HG03558 (cell line): ENCODE results near the gene IFNAR1.
"Not testable (repeated sequence)": the region's sequence is repeated elsewhere in the genome, so short reads cannot be mapped to it uniquely, and the experiment has no call there.

ENCODE experiments used
- ATAC-seq: cut with Tn5 transposase; IDR thresholded peaks from one replicate; pipeline ENCODE4 v1.9.1; 2021; ENCODE audit warnings: moderate number of reproducible peaks; ENCODE audit not compliant: unreplicated experiment; ENCODE audit errors: extremely low read depth

IFNAR1 gene

DNA sequence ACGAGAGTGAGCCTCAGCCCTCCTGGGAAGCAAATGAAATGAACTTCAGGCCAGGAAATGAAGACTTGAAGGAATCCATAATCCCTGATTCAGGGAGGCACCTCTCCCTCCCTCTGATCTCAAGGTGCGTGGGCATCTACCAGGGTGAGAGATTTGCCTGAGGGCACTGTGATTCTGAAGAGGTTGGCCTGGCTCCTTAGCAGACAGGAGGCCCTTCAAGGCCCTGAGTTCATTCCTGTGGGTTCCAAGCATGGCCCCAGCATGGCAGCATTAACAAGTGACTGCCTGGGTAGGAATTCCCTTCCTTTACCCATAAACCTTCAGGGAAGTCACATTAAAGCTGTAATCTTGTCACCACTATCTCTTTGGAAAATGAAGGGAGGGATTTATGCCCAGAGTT, 48.7 kb downstream of the IFNAR1 start:
- ATAC-seq = no peak

DNA sequence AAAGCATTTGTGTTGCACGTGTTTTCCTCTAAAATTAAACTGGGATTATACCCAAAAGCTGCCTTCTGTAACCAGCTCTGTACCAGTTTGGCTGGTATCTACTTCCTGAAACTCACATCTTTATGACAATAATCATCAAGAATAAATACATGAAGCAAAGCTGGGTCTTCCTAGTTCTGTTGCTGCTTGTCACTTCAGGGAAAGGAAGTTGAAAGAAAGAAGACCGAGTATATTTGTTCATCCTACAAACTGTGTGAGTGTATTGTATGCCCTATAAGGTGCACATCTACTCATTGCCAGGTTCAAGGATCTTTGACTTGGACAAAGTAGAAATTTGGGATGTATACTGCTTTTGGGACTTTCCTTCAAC, 49.3 kb downstream of the IFNAR1 start:
- no peak for ATAC-seq

DNA sequence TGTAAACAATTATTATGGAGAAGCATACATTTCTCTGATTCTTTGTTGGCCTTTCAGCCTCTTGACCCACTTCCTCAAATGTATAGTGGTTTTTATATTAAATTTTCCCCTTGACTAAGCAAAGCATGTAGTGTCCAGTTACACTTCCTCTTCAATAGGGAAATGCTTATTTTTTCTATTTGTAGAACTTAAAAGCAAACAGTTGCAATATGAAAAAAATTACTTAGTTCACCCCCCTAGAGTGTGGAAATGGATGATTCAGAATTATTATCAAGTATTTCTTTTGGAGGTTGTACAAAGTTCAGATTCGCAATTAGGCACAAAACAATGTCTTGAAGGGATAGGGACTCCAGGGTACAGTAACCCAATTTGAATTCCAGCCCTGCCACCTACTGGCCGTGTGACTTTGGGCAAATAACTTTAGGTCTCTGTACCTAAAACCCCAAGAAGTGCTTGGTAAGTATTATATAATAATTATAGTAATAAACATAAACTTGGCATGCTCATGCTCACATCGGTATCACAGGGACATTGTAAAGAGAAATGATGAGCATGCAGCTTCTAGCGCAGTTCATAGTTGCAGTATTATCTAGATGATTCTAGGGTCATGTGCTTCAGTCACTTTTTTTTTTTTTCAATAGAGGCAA, 49.8 kb downstream of the IFNAR1 start:
- ATAC-seq = no peak

DNA sequence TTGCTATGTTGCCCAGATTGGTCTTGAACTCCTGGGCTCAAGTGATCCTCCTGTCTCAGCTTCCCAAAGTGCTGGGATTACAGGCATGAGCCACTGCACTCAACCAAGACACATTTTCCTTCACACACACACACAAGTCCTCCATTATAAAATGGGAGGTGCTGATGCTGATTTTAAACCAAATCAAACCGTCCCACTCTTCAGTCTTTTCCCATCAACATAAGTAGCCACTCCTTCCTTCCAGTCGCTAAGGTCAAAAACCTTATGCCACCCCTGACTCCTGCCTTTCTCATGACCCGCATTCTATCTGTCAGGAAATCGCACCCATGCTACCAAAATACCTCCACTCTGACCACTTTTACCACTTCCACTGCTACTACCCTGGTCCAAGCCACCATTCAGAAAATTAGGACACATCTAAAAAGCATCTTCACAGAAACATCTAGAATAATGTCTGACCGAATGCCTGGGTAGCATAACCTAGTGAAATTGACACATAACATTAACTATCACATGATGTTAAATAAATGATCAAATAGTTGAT, 50.4 kb downstream of the IFNAR1 start:
- no peak for ATAC-seq

DNA sequence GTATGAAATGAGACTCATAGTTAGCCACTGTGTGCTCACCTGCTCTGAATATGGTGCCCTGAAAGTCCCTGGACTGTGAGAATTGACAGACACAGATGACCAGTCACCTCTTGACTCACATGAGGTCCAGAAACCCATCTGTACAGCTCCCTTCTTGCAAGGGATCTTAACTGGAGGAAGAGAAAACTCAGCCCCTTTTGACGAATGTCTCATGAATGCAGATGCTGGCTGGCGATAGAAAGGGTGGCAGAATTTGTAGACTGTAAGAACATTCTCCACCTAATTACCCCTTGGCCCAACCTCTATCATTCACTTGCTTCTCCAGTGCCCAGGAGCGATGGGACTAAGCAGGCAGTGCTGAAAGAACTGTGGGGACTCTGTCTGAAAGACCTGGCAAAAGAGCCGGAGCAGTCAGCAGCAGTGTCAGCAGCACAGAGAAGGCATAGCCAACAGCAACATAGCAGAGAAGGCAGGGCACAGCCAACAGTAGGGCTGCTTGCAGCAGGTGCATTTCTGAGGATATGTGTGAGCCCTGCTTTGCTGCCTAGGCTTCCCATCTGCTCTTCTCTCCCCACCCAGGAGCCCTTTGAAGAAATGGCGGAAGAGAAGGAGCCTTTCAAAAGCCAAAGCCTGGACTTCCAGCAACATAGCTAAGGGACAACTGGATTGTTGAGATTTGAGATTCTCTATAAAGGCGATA, 52.6 kb downstream of the IFNAR1 start:
- ATAC-seq = no peak

DNA sequence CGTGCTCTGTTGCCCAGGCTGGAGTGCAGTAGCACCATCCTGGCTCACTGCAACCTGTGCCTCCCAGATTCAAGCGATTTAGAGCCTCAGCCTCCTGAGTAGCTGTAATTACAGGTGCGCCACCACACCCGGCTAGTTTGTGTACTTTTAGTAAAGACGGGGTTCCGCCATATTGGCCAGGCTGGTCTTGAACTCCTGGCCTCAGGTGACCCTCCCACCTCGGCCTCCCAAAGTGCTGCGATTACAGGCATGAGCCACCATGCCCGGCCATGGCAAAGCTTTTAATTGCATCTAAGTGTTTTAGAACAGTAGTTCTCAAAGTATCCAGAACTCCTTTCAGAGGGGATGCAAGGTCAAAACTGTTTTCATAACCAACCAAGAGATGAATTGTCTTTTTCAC, 53.3 kb downstream of the IFNAR1 start:
- ATAC-seq = no peak

DNA sequence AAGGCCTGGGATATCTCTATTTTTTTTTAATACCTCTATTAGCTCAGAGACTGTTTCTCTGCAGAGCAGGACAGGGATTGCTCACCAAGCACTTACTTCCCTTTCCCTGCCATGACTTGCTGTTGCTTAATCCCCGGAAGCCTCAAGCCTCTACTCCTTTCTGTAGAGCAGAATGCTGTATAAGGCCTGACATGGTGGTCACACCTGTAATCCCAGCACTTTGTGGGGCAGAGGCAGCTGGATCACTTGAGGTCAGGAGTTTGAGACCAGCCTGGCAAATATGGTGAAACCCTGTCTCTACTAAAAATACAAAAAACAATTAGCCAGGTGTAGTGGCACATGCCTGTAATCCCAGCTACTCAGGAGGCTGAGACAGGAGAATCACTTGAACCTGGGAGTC, 55.2 kb downstream of the IFNAR1 start:
- not testable (repeated sequence) for ATAC-seq

DNA sequence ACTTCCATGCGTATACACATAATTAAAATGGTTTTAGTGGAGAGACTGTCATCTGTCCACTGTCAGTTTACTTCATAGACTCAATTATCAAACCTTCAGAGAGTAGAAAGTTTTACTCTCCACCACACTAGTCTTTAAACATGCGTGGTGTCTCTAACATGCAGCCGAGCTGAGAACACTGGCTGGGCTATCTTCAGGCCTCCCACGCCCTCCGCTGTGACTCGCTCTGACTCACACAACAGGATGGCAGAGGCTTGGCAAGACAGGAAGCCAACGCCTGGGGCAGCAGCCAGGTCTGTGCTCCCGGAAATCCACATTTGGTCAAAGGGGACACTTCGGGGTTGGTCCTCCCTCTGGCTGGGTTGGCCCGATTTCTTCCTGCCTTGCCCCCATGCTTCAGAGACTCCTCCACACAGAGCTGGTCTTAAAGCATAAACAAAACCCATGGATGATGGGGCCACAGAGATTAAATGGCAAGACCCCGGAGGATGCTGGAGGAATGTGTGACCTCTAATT, 55.8 kb downstream of the IFNAR1 start:
- peak; percentile 34 for ATAC-seq

DNA sequence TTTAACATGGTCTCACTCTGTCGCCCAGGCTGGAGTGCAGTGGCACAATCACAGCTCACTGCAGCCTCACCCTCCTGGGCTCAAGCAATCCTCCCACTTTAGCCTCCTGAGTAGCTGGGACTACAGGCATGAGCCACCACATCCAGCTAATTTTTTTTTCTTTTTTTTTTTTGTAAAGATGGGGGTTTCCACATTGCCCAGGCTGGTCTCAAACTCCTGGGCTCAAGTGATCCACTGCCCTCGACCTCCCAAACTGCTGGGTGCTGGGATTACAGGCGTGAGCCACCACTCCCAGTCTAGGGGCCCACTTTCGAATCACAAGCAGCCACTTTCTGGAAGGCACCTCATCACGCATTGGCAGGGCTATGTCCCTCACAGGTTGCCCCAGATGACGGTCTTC, 56.6 kb downstream of the IFNAR1 start:
- not testable (repeated sequence) for ATAC-seq

DNA sequence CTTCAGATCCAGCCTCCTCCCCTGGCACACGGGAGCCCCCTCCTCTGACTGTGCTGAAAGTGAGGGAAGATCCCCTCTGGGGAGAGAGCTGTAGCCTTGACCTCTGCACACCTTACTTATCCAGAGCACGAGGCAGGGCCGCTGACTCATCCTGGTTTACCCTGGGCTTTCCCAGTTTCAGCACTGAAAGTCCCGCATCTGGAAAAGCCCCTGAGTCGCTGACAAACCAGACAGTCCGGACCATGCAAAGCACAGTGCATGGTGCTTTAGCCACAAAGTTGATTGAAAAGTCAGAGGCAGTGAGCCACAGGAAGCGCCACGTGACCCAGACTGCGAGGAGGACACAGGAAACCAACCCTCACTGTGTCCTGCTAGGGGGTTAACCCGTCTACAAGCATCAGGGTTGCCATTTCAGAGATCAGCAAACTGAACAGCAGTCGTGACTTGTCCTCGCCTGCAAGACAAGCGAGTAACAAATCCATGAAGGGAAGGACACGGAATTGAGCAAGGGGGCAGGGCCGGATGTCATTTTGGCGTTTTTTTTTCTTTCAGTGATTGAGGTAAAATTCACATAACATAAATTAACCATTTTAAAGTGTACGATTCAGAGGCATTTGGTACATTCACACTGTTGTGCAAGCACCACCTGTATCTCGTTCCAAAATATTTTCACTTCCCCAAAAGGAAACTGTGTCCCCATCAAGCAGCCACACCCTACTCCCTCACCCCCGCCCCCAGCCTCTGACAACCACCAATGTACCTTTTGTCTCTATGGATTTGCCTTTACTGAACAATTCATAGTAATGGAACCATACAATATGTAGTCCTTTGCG, 58.5 kb downstream of the IFNAR1 start:
- ATAC-seq = peak; percentile 39

DNA sequence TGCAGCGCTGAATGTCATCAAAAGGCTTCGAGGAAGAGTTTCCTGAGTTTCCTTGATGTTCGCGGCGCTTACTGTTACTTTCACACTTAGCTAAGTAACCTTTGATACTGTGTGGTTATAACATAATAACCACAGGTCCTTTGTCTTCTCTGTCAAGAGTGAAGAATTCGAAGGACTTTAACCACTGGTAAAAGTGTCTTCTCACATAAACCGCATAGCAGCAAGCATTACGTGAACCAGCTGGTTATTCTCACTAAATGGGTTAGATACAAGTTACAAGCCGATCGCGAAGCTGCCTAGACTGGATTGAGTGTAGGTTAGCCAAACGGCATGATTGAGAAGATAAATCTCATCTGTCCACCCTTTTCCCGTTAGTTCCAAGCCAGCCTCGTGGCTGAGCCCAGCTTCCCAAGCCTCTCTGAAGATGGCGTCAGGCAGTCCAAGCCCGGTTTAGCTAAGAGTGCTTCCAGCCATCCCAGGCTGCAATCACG, 60.1 kb downstream of the IFNAR1 start:
- ATAC-seq = no peak

DNA sequence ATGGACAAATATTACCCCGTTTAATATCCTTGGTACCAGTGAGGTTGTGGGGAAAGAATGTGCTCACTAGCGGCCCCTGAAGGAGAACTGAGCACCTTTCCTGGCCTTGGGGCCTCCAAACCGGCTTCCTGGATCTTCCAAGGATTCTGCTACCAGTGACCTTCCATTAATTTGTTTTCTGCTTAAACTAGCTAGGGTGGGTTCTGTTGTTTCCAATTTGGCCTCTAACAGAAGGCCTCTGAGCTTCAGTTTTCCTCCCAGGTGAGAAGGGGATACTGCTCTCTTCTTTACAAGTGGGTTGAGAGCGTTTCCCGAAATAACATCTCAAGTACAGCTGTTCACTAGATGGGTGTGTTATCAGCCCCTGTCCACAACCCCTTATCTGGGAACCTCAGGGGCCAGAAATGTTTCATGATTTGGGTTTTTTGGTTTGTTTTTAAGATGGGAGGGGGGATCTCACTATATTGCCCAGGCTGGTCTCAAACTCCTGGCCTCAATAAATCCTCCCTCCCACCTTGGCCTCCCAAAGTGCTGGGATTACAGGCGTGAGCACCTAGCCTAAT, 61.5 kb downstream of the IFNAR1 start:
- ATAC-seq = no peak

DNA sequence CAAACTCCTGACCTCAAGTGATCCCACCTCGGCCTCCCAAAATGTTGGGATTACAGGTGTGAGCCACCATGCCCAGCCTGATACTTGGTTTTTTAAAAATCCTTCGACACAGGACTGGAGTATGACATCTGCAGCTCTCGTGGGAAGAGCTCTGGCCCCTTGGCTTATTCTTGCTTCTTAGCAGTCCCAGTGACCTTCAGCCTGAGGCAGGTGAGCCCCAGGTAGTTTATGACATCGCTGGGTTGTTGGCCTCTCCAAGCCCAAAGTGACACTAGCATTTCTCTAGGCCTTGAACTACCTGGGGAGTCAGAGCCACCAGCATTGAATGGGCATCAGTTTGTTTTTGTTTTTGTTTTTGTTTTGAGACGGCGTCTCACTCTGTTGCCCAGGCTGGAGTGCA, 62.5 kb downstream of the IFNAR1 start:
- no peak for ATAC-seq

DNA sequence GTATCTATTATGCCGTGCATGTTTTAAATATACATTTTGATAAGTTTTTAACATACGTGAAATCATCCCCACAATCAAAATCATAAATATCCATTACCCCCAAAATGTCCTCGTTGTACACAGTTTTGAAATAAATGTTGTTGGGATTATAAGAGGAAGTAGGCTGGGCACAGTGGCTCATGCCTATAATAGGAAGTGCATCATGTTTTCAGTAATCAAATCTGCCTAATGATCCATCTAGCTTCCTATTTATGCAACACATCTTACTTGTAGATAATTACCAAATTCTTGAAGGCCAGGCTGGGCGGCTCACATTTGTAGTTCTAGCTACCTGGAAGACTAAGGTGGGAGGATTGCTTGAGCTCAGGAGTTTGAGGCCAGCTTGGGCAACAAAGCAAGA, 63.4 kb downstream of the IFNAR1 start:
- no peak for ATAC-seq

DNA sequence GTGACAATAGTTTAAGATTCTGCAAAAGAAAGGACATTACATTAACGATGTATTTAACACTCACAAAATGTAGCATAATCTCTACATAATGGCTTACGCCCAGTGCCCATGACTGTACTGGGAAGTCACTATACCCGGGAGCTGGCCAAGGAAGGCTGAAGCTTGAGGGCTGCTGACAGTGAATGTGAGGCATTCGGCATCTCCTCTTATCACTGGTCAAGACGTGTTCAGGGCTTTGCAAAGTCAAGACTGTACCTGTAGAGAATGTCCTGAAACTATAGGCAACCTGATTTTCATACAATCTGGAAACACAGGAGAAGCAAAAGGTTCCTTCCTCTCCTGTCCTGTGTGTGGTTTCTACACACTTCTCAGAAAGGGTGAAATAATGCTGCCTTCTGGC, 65.7 kb downstream of the IFNAR1 start:
- ATAC-seq = no peak

DNA sequence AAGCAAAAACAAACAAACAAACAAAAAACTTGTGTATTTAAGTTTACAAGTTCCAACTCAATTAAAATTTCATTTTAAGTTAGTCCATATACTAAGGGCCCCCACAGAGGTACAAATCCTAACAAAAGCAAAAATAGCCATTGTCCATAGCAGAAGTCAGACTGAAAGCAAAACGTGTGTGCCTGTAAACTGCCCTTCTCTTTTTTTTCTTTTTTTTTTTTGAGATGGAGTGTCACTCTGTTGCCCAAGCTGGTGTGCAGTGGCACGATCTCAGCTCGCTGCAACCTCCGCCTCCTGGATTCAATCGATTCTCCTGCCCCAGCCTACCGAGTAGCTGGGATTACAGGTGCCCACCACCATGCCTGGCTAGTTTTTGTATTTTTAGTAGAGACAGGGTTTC, 66.9 kb downstream of the IFNAR1 start:
- no peak for ATAC-seq

DNA sequence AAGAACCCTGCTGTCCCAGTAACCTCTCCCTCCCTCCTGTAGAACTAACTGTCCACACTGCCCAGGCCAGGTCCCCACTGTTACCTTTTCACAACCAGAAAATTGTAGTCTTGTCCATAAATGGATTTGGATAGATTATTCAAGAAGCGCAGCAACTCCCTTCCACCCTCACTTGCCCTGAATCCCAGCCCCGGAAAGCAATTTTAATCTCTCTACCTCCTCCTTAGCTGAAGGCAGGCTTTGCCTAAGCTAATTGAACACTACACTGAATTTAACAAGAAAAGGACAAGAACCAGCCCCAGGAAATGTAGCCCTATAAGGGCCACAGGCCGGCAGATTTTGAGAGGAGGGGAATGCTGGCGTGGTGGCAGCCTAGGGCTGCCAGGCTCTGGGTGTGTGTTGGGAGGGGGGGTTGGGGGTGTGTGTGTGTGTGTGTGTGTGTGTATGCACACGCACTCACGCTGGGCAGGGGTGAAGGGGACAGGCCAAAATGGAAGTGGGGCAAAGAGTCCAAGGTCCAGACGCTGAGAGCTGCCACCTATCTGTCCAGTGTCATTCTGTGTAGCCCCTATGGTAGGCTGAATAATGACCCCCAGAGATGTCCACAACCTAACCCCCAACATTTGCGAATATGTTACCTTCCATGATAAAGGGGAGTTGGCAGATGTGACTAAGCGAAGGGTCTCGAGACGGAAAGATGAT, 67.7 kb downstream of the IFNAR1 start:
- ATAC-seq = no peak

DNA sequence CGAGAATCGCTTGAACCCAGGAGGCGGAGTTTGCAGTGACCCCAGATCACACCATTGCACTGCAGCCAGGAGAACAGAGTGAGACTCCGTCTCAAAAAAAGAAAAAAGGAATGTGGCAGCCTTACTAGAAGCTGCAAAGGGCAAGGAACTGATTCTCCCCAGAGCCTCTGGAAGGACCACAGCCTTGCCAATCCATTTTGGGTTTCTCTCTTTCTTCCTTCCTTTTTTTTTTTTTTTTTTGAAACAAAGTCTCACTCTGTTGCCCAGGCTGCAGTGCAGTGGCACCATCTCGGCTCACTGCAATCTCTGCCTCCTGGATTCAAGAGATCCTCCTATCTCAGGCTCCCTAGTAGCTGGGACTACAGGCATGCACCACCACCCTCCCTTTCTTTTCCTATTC, 68.6 kb downstream of the IFNAR1 start:
- no peak for ATAC-seq

DNA sequence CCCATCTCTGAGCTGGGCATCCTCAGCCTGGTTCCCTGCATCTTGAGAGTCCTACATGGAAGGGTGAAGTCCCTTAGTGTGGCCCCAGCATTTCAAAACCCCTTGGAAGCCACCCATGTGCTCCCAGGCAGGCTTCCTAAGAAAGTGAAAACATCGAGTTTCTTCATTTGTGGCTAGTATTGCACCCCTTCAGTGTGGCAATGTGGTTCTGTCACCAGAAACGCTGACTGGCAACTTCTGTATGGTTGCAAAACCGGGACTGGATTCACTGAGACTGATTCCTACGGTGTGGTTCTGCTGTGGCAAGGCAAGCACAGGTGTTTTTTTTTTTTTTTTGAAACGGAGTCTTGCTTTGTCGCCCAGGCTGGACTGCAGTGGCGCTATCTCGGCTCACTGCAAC, 69.5 kb downstream of the IFNAR1 start:
- ATAC-seq = no peak

DNA sequence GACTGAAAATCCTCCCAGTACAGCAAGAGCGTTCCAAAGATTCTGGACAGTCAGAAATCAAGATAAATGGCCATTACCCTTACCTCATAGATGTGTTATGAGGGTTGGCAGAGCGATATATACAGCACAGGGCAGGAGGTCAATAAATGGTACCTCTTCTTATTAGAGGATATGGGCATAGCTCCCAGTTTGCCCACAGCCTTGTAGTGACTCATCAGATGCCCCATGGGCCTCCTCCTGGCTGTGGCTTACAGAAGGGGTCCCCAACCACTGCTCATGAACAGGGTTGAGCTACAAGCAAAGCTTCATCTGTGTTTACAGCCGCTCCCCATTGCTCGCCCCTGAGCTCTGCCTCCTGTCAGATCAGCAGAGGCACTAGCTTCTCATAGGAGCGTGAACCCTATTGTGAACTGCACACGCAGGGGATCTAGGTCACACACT, 71.1 kb downstream of the IFNAR1 start:
- no peak for ATAC-seq
